KMS-11 (cell line): ENCODE measurements around the gene SLC12A2.

Experiments
- H2AFZ ChIP-seq: fragments of 200-600 bp; sonication (generic); 2 replicates; pipeline ENCODE4 v1.6.1; 2016; ENCODE audit warnings: antibody characterized with exemption, mixed run types, low read depth
- H3K27ac ChIP-seq: fragments of 200-600 bp; sonication (generic); 2 replicates; pipeline ENCODE4 v1.6.1; 2016; ENCODE audit warnings: mild to moderate bottlenecking, mixed run types
- H3K27me3 ChIP-seq: fragments of 200-600 bp; sonication (generic); 2 replicates; pipeline ENCODE4 v1.6.1; 2017; ENCODE audit warnings: mild to moderate bottlenecking, low read depth, mixed run types, moderate library complexity; ENCODE audit not compliant: insufficient read depth
- H3K36me3 ChIP-seq: fragments of 200-600 bp; sonication (generic); 2 replicates; pipeline ENCODE4 v1.6.1; 2017; ENCODE audit warnings: mild to moderate bottlenecking, mixed run types; ENCODE audit not compliant: insufficient read depth
- H3K4me1 ChIP-seq: fragments of 200-600 bp; sonication (generic); 2 replicates; pipeline ENCODE4 v1.6.1; 2016; ENCODE audit warnings: mild to moderate bottlenecking, low read depth, mixed run types; ENCODE audit not compliant: poor library complexity, severe bottlenecking
- H3K4me2 ChIP-seq: fragments of 200-600 bp; sonication (generic); 2 replicates; pipeline ENCODE4 v1.7.0; 2016; ENCODE audit warnings: mild to moderate bottlenecking, mixed run types
- H3K4me3 ChIP-seq: fragments of 200-600 bp; sonication (generic); IDR thresholded peaks from 2 replicates; pipeline ENCODE4 v1.6.1; 2017; ENCODE audit warnings: low read depth, low read length, mixed read lengths; ENCODE audit not compliant: insufficient read depth
- H3K79me2 ChIP-seq: fragments of 200-600 bp; sonication (generic); 2 replicates; pipeline ENCODE4 v1.6.1; 2016; ENCODE audit warnings: low read depth, mixed run types; ENCODE audit not compliant: insufficient read depth
- H3K9ac ChIP-seq: fragments of 200-600 bp; sonication (generic); 2 replicates; pipeline ENCODE4 v1.6.1; 2016; ENCODE audit warnings: mild to moderate bottlenecking, mixed run types
- H4K20me1 ChIP-seq: fragments of 200-600 bp; sonication (generic); 2 replicates; pipeline ENCODE4 v1.6.1; 2016; ENCODE audit warnings: mild to moderate bottlenecking, mixed run types; ENCODE audit not compliant: insufficient read depth
- CTCF ChIP-seq: fragments of 200-600 bp; sonication (generic); conservative IDR thresholded peaks from 2 replicates; pipeline ENCODE4 v1.6.1; 2017; ENCODE audit warnings: low read depth, mild to moderate bottlenecking, antibody characterized with exemption, low read length, moderate library complexity, mixed read lengths

The SLC12A2 gene

GRCh38 chr5:128040927-128041326, 42.6 kb upstream of the SLC12A2 start:
- no peak overlapping the region for H3K4me2 ChIP-seq
- H3K27me3 ChIP-seq, result no peaks in the 10 kb centered on the region
- H3K4me1 ChIP-seq, result no peaks in the 10 kb centered on the region
- H3K79me2 ChIP-seq, result no peaks in the 10 kb centered on the region
- no peak for TF ChIP-seq CTCF
- H2AFZ ChIP-seq, result no peak overlapping the region
- no peak overlapping the region for H3K9ac ChIP-seq
- H3K4me3 ChIP-seq, result no peak overlapping the region
- H4K20me1 ChIP-seq, result no peaks in the 10 kb centered on the region
- H3K36me3 ChIP-seq, result no peaks in the 10 kb centered on the region
- no peak overlapping the region for H3K27ac ChIP-seq

- no peaks in the 10 kb centered on the region for H3K36me3 ChIP-seq
- H4K20me1 ChIP-seq, result no peaks in the 10 kb centered on the region
- no peak overlapping the region for H3K9ac ChIP-seq
- H3K27ac ChIP-seq, result no peak overlapping the region
- H3K4me2 ChIP-seq, result no peak overlapping the region
- H3K27me3 ChIP-seq, result no peaks in the 10 kb centered on the region
- H3K79me2 ChIP-seq, result no peaks in the 10 kb centered on the region
- H3K4me3 ChIP-seq, result no peak overlapping the region
- H2AFZ ChIP-seq, result no peak overlapping the region
- no peak for TF ChIP-seq CTCF
- H3K4me1 ChIP-seq, result no peaks in the 10 kb centered on the region
Observed at GRCh38 chr5:128052780-128053179, 30.8 kb upstream of the SLC12A2 start.

GRCh38 chr5:128053291-128053954, 30.1 kb upstream of the SLC12A2 start:
- Histone ChIP-seq H3K27ac (no peak overlapping the region), H3K4me2 (no peak overlapping the region), H3K4me1 (no peaks in the 10 kb centered on the region), H4K20me1 (no peaks in the 10 kb centered on the region), H3K79me2 (no peaks in the 10 kb centered on the region), H3K9ac (no peak overlapping the region), H2AFZ (no peak overlapping the region), H3K36me3 (no peaks in the 10 kb centered on the region), H3K27me3 (no peaks in the 10 kb centered on the region), H3K4me3 (no peak overlapping the region)
- TF ChIP-seq CTCF, result no peak

GRCh38 chr5:128060644-128061385, 22.8 kb upstream of the SLC12A2 start:
- no peaks in the 10 kb centered on the region for H3K27me3 ChIP-seq
- H3K27ac ChIP-seq, result no peak overlapping the region
- no peaks in the 10 kb centered on the region for H3K79me2 ChIP-seq

More at GRCh38 chr5:128060644-128061385, 22.8 kb upstream of the SLC12A2 start:
- TF ChIP-seq CTCF, result no peak
- H3K36me3 ChIP-seq, result no peaks in the 10 kb centered on the region
- no peak overlapping the region for H3K4me2 ChIP-seq
- no peak overlapping the region for H3K4me3 ChIP-seq
- no peak overlapping the region for H2AFZ ChIP-seq
- no peaks in the 10 kb centered on the region for H4K20me1 ChIP-seq
- H3K4me1 ChIP-seq, result no peaks in the 10 kb centered on the region
- H3K9ac ChIP-seq, result no peak overlapping the region
